GM19468 (cell line): ENCODE results near the gene CKB.
A peak's percentile ranks its signal among the peaks of the same experiment; 100 is the strongest.

Source experiments
- ATAC-seq: cut with Tn5 transposase; IDR thresholded peaks from one replicate; pipeline ENCODE4 v1.9.1; 2021; ENCODE audit warnings: mild to moderate bottlenecking, moderate library complexity, moderate number of reproducible peaks; ENCODE audit not compliant: unreplicated experiment; ENCODE audit errors: extremely low read depth

Gene CKB

DNA sequence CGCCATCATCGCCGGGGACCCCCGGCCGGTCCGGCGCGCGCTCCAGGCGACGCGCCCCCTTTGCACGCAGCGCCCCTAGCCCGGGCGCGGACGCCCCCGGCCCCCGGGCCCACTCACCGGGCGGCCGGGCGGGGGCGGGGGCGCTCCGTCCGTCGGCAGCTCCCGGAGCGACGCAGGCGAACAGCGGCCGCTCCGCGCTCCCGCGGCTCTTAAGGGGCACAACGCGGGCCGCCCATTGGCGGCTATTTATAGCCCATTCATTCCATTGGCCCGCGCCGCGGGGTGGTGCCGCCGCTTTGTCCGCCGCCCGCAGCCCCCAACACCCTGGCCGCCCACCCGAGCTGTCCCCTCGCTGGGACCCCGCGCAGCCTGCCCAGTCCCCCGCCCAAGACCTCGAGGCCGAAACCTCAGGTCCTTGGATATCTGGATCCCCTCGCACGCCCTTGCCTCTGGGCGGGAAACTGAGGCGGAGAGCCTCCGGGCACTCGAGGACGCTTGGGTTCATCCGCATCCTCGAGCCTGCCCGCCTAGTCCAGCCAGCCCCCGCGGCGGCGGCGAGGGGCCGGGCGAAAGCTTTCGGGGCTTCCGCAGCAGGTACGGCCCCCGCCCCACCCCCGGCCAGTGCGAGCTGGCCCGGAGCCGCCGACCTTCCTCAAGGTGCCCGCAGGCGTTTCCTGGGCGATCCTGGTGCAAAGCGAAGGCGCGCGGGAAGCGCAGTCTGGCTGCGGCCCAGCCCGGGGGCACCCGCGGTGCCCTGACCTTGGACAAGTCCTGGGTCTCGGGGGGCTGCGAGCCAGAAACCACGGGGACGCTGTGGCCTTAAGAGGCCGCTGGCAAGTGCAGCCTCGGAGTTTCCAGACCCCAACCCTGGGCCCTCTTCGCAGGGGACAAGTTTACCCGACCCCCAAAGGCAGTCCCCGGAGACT, at the start of gene CKB:
Gene CKB (minus strand): TSS at position 182 of the 926 bp plus-strand sequence. CDS start 337 bp downstream, outside the sequence.
- ATAC-seq: no peak

DNA sequence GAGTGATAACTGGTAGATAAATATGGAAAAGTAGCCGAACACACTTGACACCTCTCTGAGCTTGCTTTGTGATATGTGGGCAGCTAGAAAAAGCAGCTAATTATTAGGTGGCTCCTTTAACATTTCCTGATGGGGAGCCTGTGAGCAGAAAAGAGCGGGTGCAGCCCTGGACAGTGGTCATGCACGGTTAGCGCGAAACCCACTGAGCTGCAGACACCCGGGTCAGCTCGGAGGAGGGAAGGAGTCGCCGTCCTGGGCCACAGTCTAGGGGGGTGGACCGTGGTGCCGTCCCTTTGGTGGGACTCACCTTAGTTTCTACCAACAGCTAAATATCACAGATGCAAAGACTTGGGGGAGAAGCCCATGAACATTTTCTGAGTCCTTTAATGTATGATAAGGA, 46.8 kb upstream of the CKB start:
- no peak for ATAC-seq

DNA sequence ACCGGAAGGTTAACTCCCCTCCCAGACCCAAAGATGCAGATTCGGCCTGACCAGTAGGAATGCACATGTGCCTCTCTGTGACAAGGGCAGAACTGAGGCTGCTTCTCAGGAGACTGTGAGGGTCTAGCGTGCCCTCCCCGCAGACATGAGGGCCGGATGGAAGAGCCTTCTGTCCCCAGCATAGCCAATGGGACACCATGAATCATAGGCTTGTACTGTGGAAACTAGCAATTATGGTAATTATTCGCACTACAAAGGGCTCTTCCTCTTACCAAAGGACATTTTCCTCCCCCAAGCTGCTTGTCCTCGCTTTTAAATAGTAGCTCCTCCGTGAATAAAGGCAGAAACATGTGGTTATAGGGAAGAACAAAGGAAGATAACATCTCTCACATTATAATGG, 46.3 kb upstream of the CKB start:
- no peak for ATAC-seq

DNA sequence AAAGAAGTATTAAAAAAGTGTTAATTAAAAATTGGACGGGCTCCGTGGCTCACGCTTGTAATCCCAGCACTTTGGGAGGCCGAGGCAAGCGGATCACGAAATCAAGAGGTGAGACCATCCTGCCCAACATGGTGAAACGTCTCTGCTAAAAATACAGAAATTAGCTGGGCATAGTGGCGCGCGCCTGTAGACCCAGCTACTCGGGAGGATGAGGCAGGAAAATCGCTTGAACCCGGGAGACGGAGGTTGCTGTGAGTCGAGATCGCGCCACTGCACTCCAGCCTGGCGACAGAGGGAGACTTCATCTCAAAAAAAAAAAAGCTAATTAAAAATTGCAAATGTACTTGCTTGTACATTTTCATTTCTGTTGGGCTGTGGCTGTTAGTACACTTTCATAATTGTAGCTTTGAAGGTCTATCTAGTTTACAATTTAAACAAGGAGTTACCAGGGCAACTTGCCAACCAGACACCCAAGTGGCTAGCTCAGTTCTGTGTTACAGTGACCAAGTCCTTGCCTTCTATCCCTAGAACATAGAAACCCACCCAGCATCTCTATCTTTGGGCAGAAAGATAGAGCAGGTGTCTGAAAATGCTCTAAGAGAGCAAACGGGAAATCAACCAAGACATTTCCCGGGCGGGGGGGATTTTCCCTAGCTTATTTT, 41.3 kb upstream of the CKB start:
- no peak for ATAC-seq

DNA sequence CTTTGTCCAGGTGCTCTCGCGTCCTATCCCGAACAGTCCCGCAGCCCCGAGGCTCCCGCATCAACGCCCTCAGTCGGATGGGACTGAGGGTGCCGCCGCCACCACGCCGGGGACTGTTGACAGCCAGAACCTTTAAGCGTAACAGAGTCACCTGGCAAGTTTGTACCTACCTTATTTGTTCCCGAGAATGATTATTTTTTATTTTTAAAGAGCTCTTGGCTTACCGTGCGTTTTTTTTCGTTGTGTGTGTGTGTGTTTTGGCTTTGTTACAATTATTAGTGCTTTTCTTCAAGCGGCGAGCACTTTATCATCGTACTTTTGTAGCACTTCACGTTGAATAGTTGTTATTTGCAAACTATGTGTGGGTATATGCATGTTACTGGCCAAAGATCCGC, 40.6 kb upstream of the CKB start:
- ATAC-seq: no peak

DNA sequence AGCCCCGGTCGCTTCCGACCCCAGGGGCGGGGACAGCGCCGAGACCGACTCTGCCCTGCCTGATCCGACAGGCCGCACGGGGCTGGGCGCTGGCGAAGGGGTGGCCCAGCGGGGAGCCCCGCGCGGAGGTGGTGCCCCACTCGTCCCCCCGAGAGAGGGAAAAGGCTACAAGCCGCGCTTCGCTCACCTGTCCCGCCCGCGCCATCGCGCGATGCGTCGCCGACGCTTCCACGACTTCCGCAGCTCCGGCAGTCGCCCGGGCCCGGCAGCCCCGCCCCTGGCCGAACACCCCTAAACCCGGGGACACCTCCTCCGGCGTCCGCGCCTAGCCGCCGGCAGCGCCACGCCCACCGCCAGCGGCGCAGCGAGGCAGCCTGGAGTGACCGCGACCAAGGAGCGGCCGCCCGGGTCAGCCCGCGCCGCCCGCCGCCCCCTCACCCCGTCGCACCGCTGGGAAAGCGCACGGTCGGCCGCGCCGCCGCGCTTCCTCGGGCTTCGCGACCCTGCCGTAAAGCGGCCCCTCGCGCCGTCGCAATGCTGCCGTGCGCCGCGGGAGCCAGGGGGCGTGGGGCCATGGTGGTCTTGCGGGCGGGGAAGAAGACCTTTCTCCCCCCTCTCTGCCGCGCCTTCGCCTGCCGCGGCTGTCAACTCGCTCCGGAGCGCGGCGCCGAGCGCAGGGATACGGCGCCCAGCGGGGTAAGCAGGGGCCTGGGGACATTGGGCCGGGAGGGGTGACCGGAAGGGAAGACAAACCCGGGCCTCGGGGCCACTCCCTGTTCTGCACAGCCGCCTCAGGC, 40.0 kb upstream of the CKB start, which contains the start of the genes BAG5 and COA8:
Gene BAG5 (minus strand): TSS at position 229 of the 797 bp plus-strand sequence. CDS start 1,493 bp downstream, outside the sequence.
Gene COA8 (plus strand): TSS at position 532 of the 797 bp plus-strand sequence. CDS start 42 bp downstream, at position 574.
- ATAC-seq: peak; percentile 41

DNA sequence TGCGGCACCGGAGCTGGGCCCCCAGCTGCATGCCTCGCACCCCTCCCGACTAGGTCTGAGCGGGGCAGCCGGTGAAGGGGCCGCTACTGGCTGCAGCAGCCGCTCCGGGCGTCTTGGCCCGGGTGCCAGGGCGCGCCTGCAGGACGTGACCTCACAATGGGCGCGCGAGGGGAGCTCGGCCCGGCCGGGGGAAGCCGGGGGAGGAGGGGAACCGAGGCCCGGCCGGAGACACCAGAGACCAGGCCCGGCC, 39.5 kb upstream of the CKB start:
- peak; percentile 6 for ATAC-seq

DNA sequence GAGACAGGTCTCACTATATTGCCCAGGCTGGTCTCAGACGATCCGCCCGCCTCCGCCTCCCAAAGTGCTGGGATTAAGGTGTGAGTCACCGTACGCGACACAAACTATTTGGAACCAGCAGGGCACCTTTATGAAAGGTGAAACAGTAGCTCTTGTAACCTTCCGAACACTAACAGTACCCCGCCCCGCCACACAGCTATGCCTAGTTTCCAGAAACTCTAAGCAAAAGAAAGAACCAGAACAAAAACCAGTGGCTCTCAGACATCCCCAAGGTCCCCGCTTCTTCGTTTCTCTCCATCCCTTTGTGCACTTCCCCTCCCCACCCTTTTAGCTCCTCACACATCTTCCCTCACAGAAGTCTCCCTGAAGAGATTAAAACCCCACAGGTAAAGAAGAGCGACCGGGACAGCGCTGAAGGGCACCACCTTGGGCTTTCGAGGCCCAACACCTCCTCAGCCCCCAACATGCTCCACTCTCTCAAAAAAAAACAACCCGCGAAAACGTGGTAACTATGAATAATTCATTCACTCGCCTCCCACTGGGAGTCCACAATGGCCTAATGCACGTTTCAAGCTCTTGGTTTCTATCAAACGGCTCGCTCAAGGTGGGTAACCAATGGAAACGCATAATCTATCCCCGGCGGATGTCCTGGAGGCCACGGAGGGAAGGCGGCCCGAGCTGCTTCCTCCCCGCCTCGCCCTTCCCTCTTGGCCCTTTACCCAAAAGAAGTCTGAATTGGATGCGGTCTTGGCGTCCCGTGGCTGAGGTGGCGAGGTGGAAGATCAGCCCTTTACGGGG, 39.0 kb upstream of the CKB start:
- ATAC-seq: peak; percentile 11

DNA sequence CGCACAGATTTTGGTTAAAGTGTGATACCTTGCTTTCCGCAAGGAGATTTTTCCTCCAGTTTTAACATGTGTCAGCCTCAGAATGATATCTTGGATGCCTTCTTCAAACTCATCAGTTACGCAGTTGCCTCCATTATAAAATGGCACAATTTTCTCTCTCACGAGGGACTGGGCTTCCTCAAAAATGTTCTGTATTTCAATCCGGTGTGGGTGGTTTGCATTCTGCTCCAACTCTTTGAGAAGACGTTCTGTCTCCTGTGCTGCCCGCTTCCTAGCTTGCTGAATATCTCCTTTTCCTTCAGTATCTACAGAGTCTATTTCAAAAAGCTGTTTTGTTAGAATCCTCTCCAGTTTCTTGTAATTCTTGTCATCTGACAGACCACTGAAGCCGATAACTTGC, 38.1 kb upstream of the CKB start:
- ATAC-seq: no peak

DNA sequence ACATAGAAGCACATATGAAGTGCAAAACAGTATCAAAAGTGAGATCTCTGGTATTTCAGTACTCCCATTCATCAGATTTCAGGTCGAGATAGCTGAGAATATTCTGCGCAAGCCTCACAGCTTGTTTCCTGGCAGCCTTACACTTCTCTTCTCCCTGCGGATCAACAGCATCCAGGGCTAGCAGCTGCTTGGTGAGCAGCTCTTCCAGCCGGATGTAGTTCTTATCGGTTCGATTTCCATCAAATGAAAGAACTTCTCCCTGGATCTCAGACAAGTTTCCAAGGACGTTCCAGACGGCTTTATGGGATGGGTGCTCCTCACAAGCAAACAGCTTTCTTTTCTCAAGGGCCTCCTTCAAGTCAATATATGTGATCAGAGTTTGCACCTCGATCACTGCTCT, 37.1 kb upstream of the CKB start:
- no peak for ATAC-seq

DNA sequence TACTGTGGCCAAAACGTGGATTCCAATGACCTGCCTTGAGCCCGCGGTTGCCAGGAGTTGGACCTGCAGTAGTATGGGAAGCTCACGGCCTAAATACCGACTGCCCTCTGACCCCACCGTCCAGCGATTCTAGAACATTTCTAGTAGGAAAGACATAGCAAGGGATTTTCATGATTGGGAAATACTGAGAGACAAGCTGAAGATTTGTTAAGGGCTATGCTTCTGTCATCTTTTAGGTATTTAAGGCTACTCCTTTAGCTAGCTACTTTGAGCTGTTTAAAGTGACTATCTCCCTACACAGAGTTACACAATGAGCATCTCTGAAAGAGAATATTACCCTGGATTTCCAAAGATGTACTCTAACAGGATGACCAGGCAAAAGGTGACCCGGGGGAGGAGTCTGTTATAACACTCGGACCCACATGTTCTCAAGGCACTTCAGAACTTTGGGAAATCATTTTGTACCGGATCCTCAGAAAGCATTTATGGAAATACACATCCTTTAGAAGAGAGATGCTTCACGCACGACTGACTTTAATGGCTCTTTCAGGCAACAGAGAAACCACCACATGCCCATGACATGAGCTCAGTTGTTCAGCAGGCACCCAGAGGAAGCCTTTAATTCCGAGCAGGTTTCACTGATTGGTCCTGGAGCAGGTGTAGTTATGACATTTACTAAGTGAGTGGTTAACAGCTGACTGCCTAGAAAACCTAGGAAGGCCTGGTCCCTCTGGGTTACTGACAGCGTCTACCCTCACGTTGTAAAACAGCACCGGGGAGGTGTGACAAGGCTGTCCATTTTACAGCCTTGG, 35.6 kb upstream of the CKB start:
- ATAC-seq: no peak

DNA sequence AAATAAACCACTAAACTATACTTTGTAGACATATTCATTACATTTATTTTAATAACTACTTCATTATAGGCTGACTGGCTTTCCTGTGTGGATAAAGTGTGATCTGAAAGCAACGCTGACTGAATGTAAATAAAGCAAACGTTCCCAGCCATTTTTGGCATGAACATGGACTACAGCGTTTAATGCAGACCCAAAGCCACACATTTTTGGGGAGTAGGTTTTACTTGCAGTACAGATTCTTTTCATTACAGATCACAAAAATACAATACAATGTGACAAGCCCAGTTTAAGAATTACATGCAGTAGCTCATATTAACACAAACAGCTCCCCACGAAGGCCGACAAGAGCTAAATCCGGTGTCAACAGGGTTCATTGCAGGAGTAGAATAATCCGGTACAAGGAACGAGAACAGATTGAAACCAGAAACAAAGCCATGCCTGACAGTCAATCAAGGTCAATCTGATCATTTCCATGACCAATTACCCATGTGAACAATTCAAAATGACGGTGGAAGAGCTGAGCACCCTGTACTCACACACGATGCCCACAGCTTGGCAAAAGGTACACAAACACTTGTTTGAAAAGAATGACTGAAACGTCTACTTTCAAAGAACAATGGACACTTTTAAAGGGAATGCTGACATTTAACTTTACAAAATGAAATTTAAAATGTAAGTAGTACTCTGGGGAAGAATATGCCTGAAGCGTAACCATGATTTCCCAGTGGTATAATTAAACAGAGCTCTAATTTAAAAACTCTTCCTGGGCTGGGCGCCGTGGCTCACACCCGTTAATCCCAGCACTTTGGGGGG, 34.5 kb upstream of the CKB start:
- ATAC-seq: no peak

DNA sequence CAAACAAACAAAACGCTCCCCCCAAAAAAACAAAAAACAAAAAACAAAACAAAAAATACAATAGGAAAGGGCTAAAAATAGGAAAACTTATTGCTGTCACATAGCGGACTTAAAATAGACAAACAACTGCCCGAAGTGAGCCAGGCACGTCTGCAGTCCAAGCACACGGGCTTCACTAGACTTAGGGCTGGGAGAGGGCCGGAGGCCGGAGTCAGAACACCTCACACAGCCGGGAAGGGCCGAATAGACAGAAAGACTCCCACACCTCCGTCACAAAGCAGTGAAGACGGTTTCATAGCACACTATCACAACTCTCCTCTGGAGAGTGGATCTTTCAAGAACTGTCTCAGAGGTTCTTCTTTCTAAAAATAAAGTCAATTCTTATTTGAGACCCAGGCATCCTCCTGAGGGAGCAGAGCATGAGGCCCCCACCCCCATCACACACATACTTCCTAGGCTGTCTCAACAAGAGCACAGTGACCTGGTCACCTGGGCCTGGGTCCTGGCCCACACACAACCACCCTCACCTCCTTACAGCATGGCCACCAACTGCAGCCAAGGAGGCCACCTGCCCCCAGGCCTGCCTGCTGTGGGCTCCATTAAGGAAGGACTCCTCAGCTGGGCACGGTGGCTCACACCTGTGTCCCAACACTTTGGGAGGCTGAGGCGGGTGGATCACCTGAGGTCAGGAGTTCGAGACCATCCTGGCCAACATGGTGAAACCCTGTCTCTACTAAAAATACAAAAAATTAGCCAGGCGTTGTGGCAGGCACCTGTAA, 33.1 kb upstream of the CKB start:
- ATAC-seq: no peak

DNA sequence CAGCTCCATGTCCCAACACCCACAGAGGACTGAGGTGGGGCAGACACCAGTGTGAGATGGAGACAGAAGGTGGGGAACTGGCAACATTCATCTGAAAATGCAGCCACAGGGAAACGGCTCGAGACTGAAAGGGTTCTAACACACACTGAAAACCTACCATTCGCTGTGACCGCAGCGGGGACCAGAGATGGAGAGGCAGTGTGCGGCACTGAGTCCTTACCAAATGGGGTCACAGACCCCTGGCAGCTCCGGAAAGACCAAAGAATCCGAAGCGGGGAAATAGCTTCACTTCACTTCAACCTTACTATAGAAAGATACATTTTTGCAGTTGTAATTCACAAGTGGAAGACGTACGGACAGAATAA, 30.2 kb upstream of the CKB start:
- no peak for ATAC-seq

DNA sequence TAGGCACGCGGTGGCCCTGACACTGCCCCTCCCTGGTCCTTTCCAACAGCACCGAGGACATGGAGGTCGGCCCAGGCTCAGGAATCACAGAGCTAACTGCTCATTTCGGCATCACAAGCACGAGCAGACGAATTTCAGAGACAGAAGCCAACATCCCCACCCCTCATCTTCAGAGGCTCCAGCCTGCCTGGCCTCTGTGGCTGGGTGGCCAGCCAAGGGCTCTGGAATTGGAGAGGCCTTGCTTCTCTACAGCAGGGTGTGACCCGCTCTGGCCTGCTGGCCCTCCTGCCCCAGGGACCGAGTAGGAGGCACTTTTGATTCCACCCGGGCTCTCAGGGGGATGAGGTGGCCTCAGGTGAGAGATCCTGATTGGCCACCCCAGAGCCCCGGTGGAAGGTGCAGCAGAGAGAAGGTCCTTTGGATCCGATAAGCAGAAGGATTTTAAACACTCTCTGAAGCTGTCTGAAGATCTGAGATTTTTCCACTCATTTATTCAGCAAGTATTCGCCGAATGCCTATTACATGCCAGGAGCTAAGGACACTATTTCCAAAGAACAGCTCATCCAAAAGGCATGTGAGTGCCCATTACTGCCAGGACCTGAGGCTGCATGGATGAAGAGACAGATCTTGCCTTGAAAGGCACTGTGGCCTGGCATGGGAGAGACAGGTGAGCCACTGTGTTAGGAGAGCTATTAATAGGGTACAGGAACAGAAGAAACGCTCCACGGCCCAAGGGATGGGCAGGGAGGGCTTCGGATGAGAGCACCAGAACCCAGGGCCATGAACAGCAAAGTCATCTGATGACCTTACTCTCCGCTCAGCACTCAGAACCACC, 29.6 kb upstream of the CKB start:
- no peak for ATAC-seq

DNA sequence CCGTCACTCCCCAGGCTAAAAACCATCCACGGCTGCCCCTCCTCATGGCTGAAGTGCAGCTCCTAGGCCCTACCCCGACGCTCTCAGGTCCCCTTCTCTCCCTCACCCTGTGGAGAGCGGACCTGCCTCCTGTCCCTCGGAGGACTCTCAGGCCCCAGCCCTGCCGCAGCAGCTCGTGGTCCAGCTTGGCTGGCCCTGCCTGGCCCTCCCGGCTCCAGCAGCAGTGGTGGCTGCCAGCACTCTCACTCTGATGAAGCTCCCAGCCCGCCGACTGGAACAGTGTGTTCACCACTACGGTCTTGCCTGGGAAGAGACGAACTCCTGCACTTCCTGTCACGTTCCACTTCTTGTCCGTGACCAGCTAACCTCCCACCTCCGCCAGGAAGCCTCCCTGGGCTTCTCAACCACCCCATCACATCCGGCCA, 28.7 kb upstream of the CKB start:
- ATAC-seq: no peak
